Mucosa of stomach (tissue), 1 donor: ENCODE results near the gene ALB.

Source experiments
- H3K27me3 ChIP-seq: one replicate; pipeline ENCODE4 v1.7.0; 2013; ENCODE audit warnings: mild to moderate bottlenecking, low read length; ENCODE audit not compliant: control insufficient read depth, insufficient read depth
- H3K36me3 ChIP-seq: one replicate; pipeline ENCODE4 v1.7.0; 2013; ENCODE audit warnings: low read length; ENCODE audit not compliant: control insufficient read depth, insufficient read depth
- H3K4me1 ChIP-seq: one replicate; pipeline ENCODE4 v1.7.0; 2013; ENCODE audit warnings: mild to moderate bottlenecking, low read length; ENCODE audit not compliant: control insufficient read depth, insufficient read depth
- H3K4me3 ChIP-seq: one replicate; pipeline ENCODE4 v1.7.0; 2013; ENCODE audit warnings: low read length
- H3K9ac ChIP-seq: one replicate; pipeline ENCODE4 v1.7.0; 2013; ENCODE audit warnings: mild to moderate bottlenecking, low read length, moderate library complexity
- H3K9me3 ChIP-seq: one replicate; pipeline ENCODE4 v1.7.0; 2013; ENCODE audit warnings: mild to moderate bottlenecking, low read length, moderate library complexity; ENCODE audit not compliant: control insufficient read depth
- donor health status: Pancreatic carcinoma.

Gene ALB

DNA sequence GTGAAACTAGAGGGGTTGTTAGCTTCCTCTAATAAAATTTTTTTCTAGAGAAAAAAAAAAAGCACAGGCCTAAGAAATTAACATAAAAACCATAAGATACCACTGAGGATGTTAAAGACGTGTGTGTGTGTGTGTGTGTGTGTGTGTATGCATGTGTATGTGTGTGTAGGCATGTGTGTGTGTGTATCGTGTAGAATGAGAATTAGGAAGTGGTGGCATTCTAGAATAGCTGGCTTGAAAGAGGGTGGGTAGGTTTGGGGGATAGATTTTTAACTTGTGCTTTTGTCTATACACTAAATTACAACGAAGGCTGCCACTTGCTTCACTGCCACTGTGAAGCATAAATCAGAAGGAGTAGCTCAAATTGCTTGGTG, 54.9 kb downstream of the ALB start:
- H3K4me1 ChIP-seq, result no peaks in the 10 kb centered on the region
- H3K27me3 ChIP-seq, result no peaks in the 10 kb centered on the region
- H3K4me3 ChIP-seq, result no peak overlapping the region
- H3K9me3 ChIP-seq, result no peaks in the 10 kb centered on the region
- H3K9ac ChIP-seq, result no peak overlapping the region
- H3K36me3 ChIP-seq, result no peaks in the 10 kb centered on the region

- no peaks in the 10 kb centered on the region for H3K9me3 ChIP-seq
- H3K9ac ChIP-seq, result no peak overlapping the region
- no peaks in the 10 kb centered on the region for H3K36me3 ChIP-seq
- H3K27me3 ChIP-seq, result no peaks in the 10 kb centered on the region
- no peak overlapping the region for H3K4me3 ChIP-seq
- no peaks in the 10 kb centered on the region for H3K4me1 ChIP-seq
These were observed 56.9 kb downstream of the ALB start for GRCh38 chr4:73460913-73461522.

- H3K27me3 ChIP-seq, result no peaks in the 10 kb centered on the region
- H3K9ac ChIP-seq, result no peak overlapping the region
- no peaks in the 10 kb centered on the region for H3K9me3 ChIP-seq
- no peaks in the 10 kb centered on the region for H3K36me3 ChIP-seq
- no peak overlapping the region for H3K4me3 ChIP-seq
- H3K4me1 ChIP-seq, result no peaks in the 10 kb centered on the region
These were observed 64.1 kb downstream of the ALB start for GRCh38 chr4:73468170-73468569.

DNA sequence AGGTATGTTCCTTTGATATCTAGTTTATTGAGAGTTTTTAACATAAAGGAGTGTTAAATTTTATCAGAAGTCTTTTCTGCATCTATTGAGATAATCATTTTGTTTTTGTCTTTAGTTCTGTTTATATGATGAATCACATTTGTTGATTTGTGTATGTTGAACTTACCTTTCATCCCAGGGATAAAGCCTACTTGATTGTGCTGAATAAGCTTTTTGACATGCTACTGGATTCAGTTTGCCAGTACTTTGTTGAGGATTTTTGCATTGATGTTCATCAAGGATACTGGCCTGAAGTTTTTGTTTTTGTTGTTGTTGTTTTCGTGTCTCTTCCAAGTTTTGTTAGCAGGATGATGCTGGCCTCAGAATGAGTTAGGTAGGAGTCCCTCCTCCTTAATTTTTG, 66.6 kb downstream of the ALB start:
- no peaks in the 10 kb centered on the region for H3K9me3 ChIP-seq
- no peaks in the 10 kb centered on the region for H3K36me3 ChIP-seq
- no peak overlapping the region for H3K4me3 ChIP-seq
- no peaks in the 10 kb centered on the region for H3K4me1 ChIP-seq
- H3K9ac ChIP-seq, result no peak overlapping the region
- H3K27me3 ChIP-seq, result no peaks in the 10 kb centered on the region
